ENCODE data around the gene XK.

GRCh38 chrX:37746218-37746941 is 60.8 kb downstream of the XK start:
- TF ChIP-seq EZH2 (IDR thresholded peaks at IDR 0.05; ENCODE audit: insufficient read depth, poor library complexity, severe bottlenecking): no peak
- TF ChIP-seq EZH2phosphoT487 (IDR thresholded peaks at IDR 0.05; ENCODE audit: insufficient read depth, low read depth): no peak
